PC-3 (cell line): ENCODE data around the gene SMAD1. TPM values are rescaled to one million over a fixed set of nuclear protein-coding genes. Genes with fewer than 3 reads are reported as not detected.

Experiments
- ATAC-seq: fragments of 200-7000 bp; cut with Tn5 transposase; 2 replicates; pipeline ENCODE4 v1.9.1; 2020; ENCODE audit warnings: mild to moderate bottlenecking, moderate library complexity
- BruUV-seq: library from RNA; stranded (reverse); fragments of 400-500 nt; replicated peaks from 2 replicates; lab custom pipeline; 2021; lab: Mats Ljungman, UMichigan
- CTCF ChIA-PET: fragments of 300-600 bp; sonication (Branson Sonifier 250); formaldehyde crosslinking; loops from one replicate; lab custom pipeline; 2022; ENCODE audit warnings: antibody characterized with exemption; lab: Charles Lee
- POLR2A ChIA-PET: fragments of 300-600 bp; sonication (Branson Sonifier 250); formaldehyde crosslinking; loops from one replicate; lab custom pipeline; 2022; ENCODE audit warnings: antibody characterized with exemption; ENCODE audit not compliant: unreplicated experiment; lab: Charles Lee
- DNase-seq: peaks from one replicate; pipeline ENCODE4 v3.0.0-alpha.2; 2015
- H2AFZ ChIP-seq: fragments of 300-600 bp; sonication (generic); 2 replicates; pipeline ENCODE4 v1.6.0; 2016; ENCODE audit warnings: antibody characterized with exemption, low read length
- H3F3A ChIP-seq: fragments of 300-600 bp; sonication (generic); one replicate; pipeline ENCODE4 v1.6.0; 2017; ENCODE audit warnings: antibody characterized with exemption, low read length, control low read depth, mild to moderate bottlenecking; ENCODE audit not compliant: unreplicated experiment
- H3K27ac ChIP-seq: fragments of 300-600 bp; sonication (generic); 2 replicates; pipeline ENCODE4 v1.5.1; 2016; ENCODE audit warnings: mild to moderate bottlenecking, low read length
- H3K27me3 ChIP-seq: fragments of 300-600 bp; sonication (generic); 2 replicates; pipeline ENCODE4 v1.6.1; 2016; ENCODE audit warnings: low read length, mixed read lengths
- H3K36me3 ChIP-seq: fragments of 300-600 bp; sonication (generic); 2 replicates; pipeline ENCODE4 v1.6.1; 2016; ENCODE audit warnings: low read depth, mixed run types, low read length, mixed read lengths
- H3K4me1 ChIP-seq: fragments of 300-600 bp; sonication (generic); 2 replicates; pipeline ENCODE4 v1.5.1; 2016; ENCODE audit warnings: low read length; ENCODE audit not compliant: insufficient read depth
- H3K4me2 ChIP-seq: fragments of 300-600 bp; sonication (generic); 2 replicates; pipeline ENCODE4 v1.6.0; 2016; ENCODE audit warnings: low read length
- H3K4me3 ChIP-seq: fragments of 300-600 bp; sonication (generic); 2 replicates; pipeline ENCODE4 v1.5.1; 2016; ENCODE audit warnings: mild to moderate bottlenecking, low read length, mixed read lengths
- H3K79me2 ChIP-seq: fragments of 300-600 bp; sonication (generic); 2 replicates; pipeline ENCODE4 v1.6.1; 2017; ENCODE audit warnings: low read length, mixed read lengths
- H3K9ac ChIP-seq: fragments of 300-600 bp; sonication (generic); 2 replicates; pipeline ENCODE4 v1.6.0; 2016; ENCODE audit warnings: mild to moderate bottlenecking, low read length
- H3K9me2 ChIP-seq: fragments of 300-600 bp; sonication (generic); replicated peaks from 2 replicates; pipeline ENCODE4 v1.6.1; 2016; ENCODE audit warnings: mixed run types, low read length, mixed read lengths
- H3K9me3 ChIP-seq: fragments of 300-600 bp; sonication (generic); 2 replicates; pipeline ENCODE4 v1.6.1; 2016; ENCODE audit warnings: low read length, mixed read lengths
- H4K20me1 ChIP-seq: fragments of 300-600 bp; sonication (generic); 2 replicates; pipeline ENCODE4 v1.6.1; 2016; ENCODE audit warnings: low read length, mixed read lengths
- CTCF ChIP-seq: fragments of 300-600 bp; sonication (generic); conservative IDR thresholded peaks from 2 replicates; pipeline ENCODE4 v1.5.1; 2017; ENCODE audit warnings: antibody characterized with exemption, low read depth, mild to moderate bottlenecking, low read length
- EZH2 ChIP-seq: fragments of 300-600 bp; sonication (generic); IDR thresholded peaks from one replicate; pipeline ENCODE4 v1.6.1; 2017; ENCODE audit warnings: antibody characterized with exemption, mild to moderate bottlenecking, low read length; ENCODE audit not compliant: unreplicated experiment
- EZH2phosphoT487 ChIP-seq: fragments of 300-600 bp; sonication (generic); IDR thresholded peaks from 2 replicates; pipeline ENCODE4 v1.6.1; 2018; ENCODE audit warnings: mild to moderate bottlenecking, antibody characterized with exemption, low read length, borderline replicate concordance
- intact Hi-C: fragments of 100-400 bp; cut with micrococcal nuclease; formaldehyde crosslinking; loops from 2 replicates; pipeline ENCODE4 v1.9.0; 2023
- total RNA-seq: library from RNA; depleted of rRNA; stranded (reverse); fragments of >200 nt; gene quantifications from 2 replicates; pipeline ENCODE4 v1.2.3, GENCODE V29; 2014

SMAD1 gene
- total RNA-seq, 1 experiment from 2014 or later = 13.3 TPM

- ChIA-PET POLR2A (no interaction called here), CTCF (no interaction called here)
- Histone ChIP-seq H2AFZ (peak overlapping the region; percentile 98; the same call in 1 of the 2 replicates), H3F3A (no peaks in the 10 kb centered on the region), H3K4me2 (peak overlapping the region; percentile 98), H3K27ac (no peak overlapping the region), H3K4me3 (no peak overlapping the region), H3K9ac (no peak overlapping the region), H4K20me1 (no peaks in the 10 kb centered on the region), H3K27me3 (no peaks in the 10 kb centered on the region), H3K9me2 (no peaks in the 10 kb centered on the region), H3K9me3 (no peaks in the 10 kb centered on the region), H3K36me3 (no peaks in the 10 kb centered on the region), H3K79me2 (peaks cover 31% of the 10 kb centered on the region), H3K4me1 (peaks cover 23% of the 10 kb centered on the region; the same call in 1 of the 2 replicates)
- BruUV-seq = no TSS peak
- DNase-seq (peak; percentile 27), ATAC-seq (no peak)
- intact Hi-C loops = loop anchor here (2.0 to 5.0 kb wide), 3 partner anchors 67 to 201 kb away; partner anchors contain the start of gene MMAA
- no peak for TF ChIP-seq EZH2
- no peak for TF ChIP-seq EZH2phosphoT487
- no peak for TF ChIP-seq CTCF
Measured at GRCh38 chr4:145480257-145480656, 1.4 kb upstream of the SMAD1 start.

- no peaks in the 10 kb centered on the region for H3F3A ChIP-seq
- H3K79me2 ChIP-seq = peaks cover 48% of the 10 kb centered on the region
- no peak for TF ChIP-seq EZH2phosphoT487
- H3K9me2 ChIP-seq = no peaks in the 10 kb centered on the region
- no peak; the same call in 1 of the 2 replicates for ATAC-seq
- CTCF ChIA-PET = no interaction called here
- peak overlapping the region; percentile 83 for H3K4me3 ChIP-seq
- peak overlapping the region; percentile 98 for H3K4me2 ChIP-seq
- peak overlapping the region; percentile 26; the same call in 1 of the 2 replicates for H3K27ac ChIP-seq
- peak overlapping the region; percentile 98 for H2AFZ ChIP-seq
- no peaks in the 10 kb centered on the region for H4K20me1 ChIP-seq
- no peak for DNase-seq
- H3K9me3 ChIP-seq = no peaks in the 10 kb centered on the region
- POLR2A ChIA-PET = interaction anchor here (0.7 kb wide), 1 partner anchor 388 kb away, joined by 7 read pairs; no protein-coding TSS in a partner anchor
- peak overlapping the region; percentile 77 for H3K9ac ChIP-seq
- H3K4me1 ChIP-seq = peaks cover 23% of the 10 kb centered on the region; the same call in 1 of the 2 replicates
- intact Hi-C loops = loop anchor here (2.0 to 5.0 kb wide), 4 partner anchors 65 to 203 kb away; partner anchors contain the start of gene MMAA
- H3K36me3 ChIP-seq = no peaks in the 10 kb centered on the region
- H3K27me3 ChIP-seq = no peaks in the 10 kb centered on the region
- no TSS peak for BruUV-seq
Measured at GRCh38 chr4:145481942-145482208, 222 bp downstream of the SMAD1 start.

GRCh38 chr4:145482209-145483037 lies 770 bp downstream of the SMAD1 start:
- DNase-seq (peak; percentile 66), ATAC-seq (peak; percentile 49)
- Histone ChIP-seq H3K9me2 (no peaks in the 10 kb centered on the region), H3F3A (no peaks in the 10 kb centered on the region), H3K27me3 (no peaks in the 10 kb centered on the region), H3K36me3 (no peaks in the 10 kb centered on the region), H3K9ac (peak overlapping the region; percentile 77), H4K20me1 (no peaks in the 10 kb centered on the region), H2AFZ (peak overlapping the region; percentile 98), H3K9me3 (no peaks in the 10 kb centered on the region), H3K79me2 (peaks cover 53% of the 10 kb centered on the region), H3K4me2 (peak overlapping the region; percentile 98), H3K27ac (peak overlapping the region; percentile 26; the same call in 1 of the 2 replicates), H3K4me3 (peak overlapping the region; percentile 83), H3K4me1 (peaks cover 23% of the 10 kb centered on the region; the same call in 1 of the 2 replicates)
- intact Hi-C loops = loop anchor here (1.0 to 5.0 kb wide), 4 partner anchors 65 to 248 kb away; partner anchors contain the start of gene MMAA
- POLR2A ChIA-PET = no interaction called here
- TF ChIP-seq EZH2 (no peak), CTCF (0 out of 2 replicates have a peak, but pooled peaks have one; percentile 10)
- no TSS peak for BruUV-seq
- CTCF ChIA-PET = no interaction called here
